ENCODE results near the gene PHACTR1. TPM values are rescaled to one million over a fixed set of nuclear protein-coding genes. Genes with fewer than 3 reads are reported as not detected.

The PHACTR1 gene
- total RNA-seq, 1 experiment from 2014 or later, result not detected

DNA sequence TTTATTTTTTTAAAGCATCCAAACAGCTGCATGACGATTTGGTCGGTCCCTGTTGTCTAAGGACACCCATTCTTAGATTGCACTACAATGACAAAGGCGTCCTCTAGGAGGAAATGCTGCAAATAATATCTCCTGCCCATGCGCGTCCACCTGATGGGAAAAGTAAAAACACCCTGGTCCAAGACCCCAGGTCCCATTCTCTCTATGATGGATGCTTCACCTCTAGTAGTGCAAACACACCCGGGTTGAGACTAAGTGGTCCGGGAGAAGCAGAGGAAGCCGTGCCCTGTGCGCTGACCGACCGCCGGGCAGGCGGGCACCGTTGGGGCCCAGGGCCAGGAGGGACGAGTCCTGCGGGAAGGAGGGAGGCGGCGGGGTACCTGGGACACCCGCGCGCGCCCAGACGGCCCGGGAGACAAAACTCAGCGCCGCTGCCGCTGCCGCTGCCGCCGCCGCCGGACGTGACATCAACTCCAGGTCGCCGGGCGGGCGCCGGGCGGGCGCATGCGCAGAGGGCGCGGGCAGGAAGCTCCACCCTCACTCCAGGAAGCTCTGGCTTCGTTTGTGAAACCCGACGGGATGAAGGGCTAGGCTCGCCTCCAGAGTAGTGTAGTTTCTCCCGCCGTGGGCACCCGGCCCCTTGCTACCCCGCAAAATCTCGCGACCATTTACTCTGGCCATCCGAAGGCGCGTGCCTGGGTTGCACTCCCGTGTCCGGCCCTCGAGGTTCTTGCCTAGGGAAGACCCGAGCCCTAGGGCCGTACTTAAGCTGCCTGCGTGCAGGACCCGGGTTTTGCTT lies 611.7 kb downstream of the PHACTR1 start, which contains the start of gene TBC1D7:
TSS of gene TBC1D7 (minus strand) at position 462 of the 799 bp plus-strand sequence. CDS start 1,639 bp downstream, outside the sequence.
- TF ChIP-seq EZH2phosphoT487 (IDR thresholded peaks at IDR 0.05; ENCODE audit: borderline replicate concordance, low read length), result no peak
- TF ChIP-seq, protein P1, sequence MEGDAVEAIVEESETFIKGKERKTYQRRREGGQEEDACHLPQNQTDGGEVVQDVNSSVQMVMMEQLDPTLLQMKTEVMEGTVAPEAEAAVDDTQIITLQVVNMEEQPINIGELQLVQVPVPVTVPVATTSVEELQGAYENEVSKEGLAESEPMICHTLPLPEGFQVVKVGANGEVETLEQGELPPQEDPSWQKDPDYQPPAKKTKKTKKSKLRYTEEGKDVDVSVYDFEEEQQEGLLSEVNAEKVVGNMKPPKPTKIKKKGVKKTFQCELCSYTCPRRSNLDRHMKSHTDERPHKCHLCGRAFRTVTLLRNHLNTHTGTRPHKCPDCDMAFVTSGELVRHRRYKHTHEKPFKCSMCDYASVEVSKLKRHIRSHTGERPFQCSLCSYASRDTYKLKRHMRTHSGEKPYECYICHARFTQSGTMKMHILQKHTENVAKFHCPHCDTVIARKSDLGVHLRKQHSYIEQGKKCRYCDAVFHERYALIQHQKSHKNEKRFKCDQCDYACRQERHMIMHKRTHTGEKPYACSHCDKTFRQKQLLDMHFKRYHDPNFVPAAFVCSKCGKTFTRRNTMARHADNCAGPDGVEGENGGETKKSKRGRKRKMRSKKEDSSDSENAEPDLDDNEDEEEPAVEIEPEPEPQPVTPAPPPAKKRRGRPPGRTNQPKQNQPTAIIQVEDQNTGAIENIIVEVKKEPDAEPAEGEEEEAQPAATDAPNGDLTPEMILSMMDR (conservative IDR thresholded peaks at IDR 0.05; ENCODE audit: low read depth, low read length), result peak; percentile 25
- H3K36me3 ChIP-seq (ENCODE audit: low read depth, low read length), result no peaks in the 10 kb centered on the region; the same call in 1 of the 2 replicates
- H3K27ac ChIP-seq (ENCODE audit: low read length), result peak within 1 kb of the TSS; percentile 76
- peak within 1 kb of the TSS; percentile 93 for H3K4me2 ChIP-seq (ENCODE audit: low read length)
- ChIA-PET CTCF (interaction anchor here (1.0 to 1.2 kb wide), 4 partner anchors 55 to 287 kb away, joined by 3 to 6 read pairs (median 4); partner anchors contain the start of genes NOL7 and SIRT5), POLR2A (ENCODE audit: unreplicated experiment) (interaction anchor here (0.6 to 1.1 kb wide), 6 partner anchors 18 to 619 kb away, joined by 3 to 9 read pairs (median 4); partner anchors contain the start of genes NOL7 and SIRT5)
- H3K4me3 ChIP-seq (ENCODE audit: low read length), result peak within 1 kb of the TSS; percentile 90
- no peaks in the 10 kb centered on the region for H3K9me2 ChIP-seq (replicated peaks; ENCODE audit: low read length)
- BruUV-seq (replicated peaks), result TSS peak; percentile 61
- H3K79me2 ChIP-seq (ENCODE audit: low read length), result peaks cover 14% of the 10 kb centered on the region
- H4K20me1 ChIP-seq (ENCODE audit: low read length), result no peaks in the 10 kb centered on the region
- DNase-seq (peak; percentile 89), ATAC-seq (peak; percentile 78)
- no peaks in the 10 kb centered on the region for H3K27me3 ChIP-seq (ENCODE audit: low read length)
- H3K4me1 ChIP-seq (ENCODE audit: insufficient read depth, low read length), result peaks cover 30% of the 10 kb centered on the region
- intact Hi-C loops (cut with micrococcal nuclease), result loop anchor here (2.0 to 5.0 kb wide), 2 partner anchors 25 to 284 kb away; no protein-coding TSS in a partner anchor
- H3K9me3 ChIP-seq (ENCODE audit: low read length), result no peaks in the 10 kb centered on the region
- H3F3A ChIP-seq (ENCODE audit: low read length, unreplicated experiment), result peaks cover 9% of the 10 kb centered on the region
- H2AFZ ChIP-seq (ENCODE audit: low read length), result peak within 1 kb of the TSS; percentile 76
- peak within 1 kb of the TSS; percentile 87 for H3K9ac ChIP-seq (ENCODE audit: low read length)

DNA sequence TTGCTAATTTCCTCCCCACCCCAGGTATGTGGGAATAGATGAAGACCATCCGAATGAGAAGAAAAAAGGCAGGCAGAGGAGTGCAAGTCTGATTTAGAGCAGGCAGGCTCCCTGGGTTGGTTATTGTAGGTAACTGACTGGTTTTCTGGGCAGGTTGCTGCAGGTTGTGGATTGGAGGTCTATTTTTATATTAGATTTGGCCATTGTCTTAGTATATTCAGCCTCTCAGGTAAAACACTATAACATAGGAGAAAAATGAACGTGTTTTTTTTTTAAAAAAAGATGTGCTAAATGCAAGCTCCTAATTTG lies 612.3 kb downstream of the PHACTR1 start:
- DNase-seq (no peak), ATAC-seq (no peak)
- ChIA-PET POLR2A (ENCODE audit: unreplicated experiment) (interaction anchor here (0.6 to 1.1 kb wide), 7 partner anchors 26 to 620 kb away, joined by 3 to 9 read pairs (median 4); partner anchors contain the start of genes NOL7 and SIRT5), CTCF (interaction anchor here (1.0 to 1.2 kb wide), 4 partner anchors 55 to 286 kb away, joined by 3 to 6 read pairs (median 4); partner anchors contain the start of genes NOL7 and SIRT5)
- H3K4me2 ChIP-seq (ENCODE audit: low read length), result peak overlapping the region; percentile 93
- H3K9me2 ChIP-seq (replicated peaks; ENCODE audit: low read length), result no peaks in the 10 kb centered on the region
- peak overlapping the region; percentile 90 for H3K4me3 ChIP-seq (ENCODE audit: low read length)
- TSS peak; percentile 93 for BruUV-seq (replicated peaks)
- peaks cover 9% of the 10 kb centered on the region for H3F3A ChIP-seq (ENCODE audit: low read length, unreplicated experiment)
- H4K20me1 ChIP-seq (ENCODE audit: low read length), result no peaks in the 10 kb centered on the region
- H3K79me2 ChIP-seq (ENCODE audit: low read length), result peaks cover 14% of the 10 kb centered on the region
- H3K27me3 ChIP-seq (ENCODE audit: low read length), result no peaks in the 10 kb centered on the region
- intact Hi-C loops (cut with micrococcal nuclease), result loop anchor here (2.0 to 5.0 kb wide), 2 partner anchors 26 to 283 kb away; no protein-coding TSS in a partner anchor
- peak overlapping the region; percentile 76 for H2AFZ ChIP-seq (ENCODE audit: low read length)
- peak overlapping the region; percentile 10; the same call in 1 of the 2 replicates for H3K27ac ChIP-seq (ENCODE audit: low read length)
- H3K36me3 ChIP-seq (ENCODE audit: low read depth, low read length), result no peaks in the 10 kb centered on the region; the same call in 1 of the 2 replicates
- no peaks in the 10 kb centered on the region for H3K9me3 ChIP-seq (ENCODE audit: low read length)
- peaks cover 30% of the 10 kb centered on the region for H3K4me1 ChIP-seq (ENCODE audit: insufficient read depth, low read length)
- TF ChIP-seq EZH2phosphoT487 (IDR thresholded peaks at IDR 0.05; ENCODE audit: borderline replicate concordance, low read length) (no peak), EZH2 (IDR thresholded peaks at IDR 0.05; ENCODE audit: low read length, unreplicated experiment) (no peak)
- TF ChIP-seq, protein P1 (conservative IDR thresholded peaks at IDR 0.05; ENCODE audit: low read depth, low read length), result no peak
- H3K9ac ChIP-seq (ENCODE audit: low read length), result peak overlapping the region; percentile 87

Measured in PC-3 (cell line).